Stimulated activated CD8-positive, alpha-beta memory T cell treated with anti-CD3 and anti-CD28 coated beads, Interleukin-2, amount 100 ng/mL, for 1 hour (primary cell): ENCODE measurements around the gene KIF4B.
"Not testable (repeated sequence)": the region's sequence is repeated elsewhere in the genome, so short reads cannot be mapped to it uniquely, and the experiment has no call there.

Source experiments
- DNase-seq, 2 donors: peaks; one replicate each; pipeline ENCODE4 v3.0.0-alpha.2; 2020; ENCODE audit warnings: low read depth in 2 of 2

The KIF4B gene

GRCh38 chr5:155004138-155004744, 9.3 kb upstream of the KIF4B start:
- DNase-seq, result no peak

GRCh38 chr5:155006265-155006664, 7.3 kb upstream of the KIF4B start:
- DNase-seq, result not testable (repeated sequence)

DNA sequence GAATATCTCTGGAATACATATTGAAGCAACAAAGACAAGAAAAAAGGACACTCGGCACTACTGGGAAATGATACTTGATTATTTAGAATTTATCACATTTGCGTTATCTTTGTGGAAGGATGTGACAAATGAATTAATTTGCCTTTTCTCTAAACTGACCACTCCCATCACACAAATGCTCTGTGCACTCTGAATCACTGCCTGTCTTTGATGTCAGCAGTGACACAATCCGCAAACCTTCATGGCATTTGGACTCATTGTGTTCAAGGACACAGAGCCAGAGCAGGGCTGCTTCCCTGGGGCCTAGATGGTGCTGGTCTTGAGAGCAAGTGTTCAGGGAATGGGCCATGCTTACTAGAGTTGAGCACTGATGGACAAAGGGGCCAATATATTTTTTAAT, 4.9 kb upstream of the KIF4B start:
- DNase-seq, result no peak

- no peak for DNase-seq
Observed at GRCh38 chr5:155010881-155011280, 2.7 kb upstream of the KIF4B start.

GRCh38 chr5:155015239-155015638, 1.7 kb downstream of the KIF4B start:
- no peak for DNase-seq

DNA sequence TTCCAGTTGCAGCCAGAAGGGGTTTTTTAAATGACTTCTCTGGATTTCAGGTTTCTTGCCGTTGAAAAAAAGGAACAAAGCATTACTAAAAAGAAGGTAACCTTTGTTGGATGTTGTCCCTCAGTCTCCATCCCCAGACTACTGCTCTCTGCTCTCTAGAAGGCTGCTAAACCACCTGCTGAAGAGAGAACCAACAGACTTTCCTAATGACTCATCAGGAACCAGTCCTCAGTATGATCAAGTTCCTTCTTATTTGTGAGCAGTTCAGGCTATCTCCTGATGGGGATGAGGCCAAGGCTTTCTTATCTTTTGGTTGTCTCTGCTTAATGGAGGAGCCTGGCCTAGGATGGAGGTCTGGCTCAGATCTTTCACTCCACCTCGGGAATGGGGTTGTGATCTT, 4.1 kb downstream of the KIF4B start:
- DNase-seq, result no peak

- no peak for DNase-seq
Observed at GRCh38 chr5:155019601-155020226, 6.2 kb downstream of the KIF4B start.

DNA sequence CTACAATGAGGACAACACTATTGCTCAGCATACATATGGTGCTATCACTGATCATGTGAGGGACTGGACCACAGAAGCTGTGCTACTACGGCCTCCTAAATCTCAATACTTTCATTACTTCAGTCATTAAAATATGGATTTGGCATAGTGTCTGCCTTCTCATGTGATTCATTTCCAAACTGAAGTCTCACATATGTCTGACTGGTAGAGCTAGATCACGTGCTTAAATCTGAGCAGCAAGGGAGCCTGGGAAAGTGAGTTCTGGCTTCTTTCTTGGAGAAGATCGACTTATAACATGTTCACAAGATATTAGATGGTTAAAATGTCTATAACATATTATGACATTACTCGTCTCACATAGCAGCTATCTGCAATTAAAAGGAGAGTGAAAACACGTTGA, 8.3 kb downstream of the KIF4B start:
- no peak for DNase-seq

GRCh38 chr5:155023320-155023719, 9.8 kb downstream of the KIF4B start:
- DNase-seq, result no peak

GRCh38 chr5:155024015-155024414, 10.5 kb downstream of the KIF4B start:
- no peak for DNase-seq

GRCh38 chr5:155025895-155026294, 12.3 kb downstream of the KIF4B start:
- no peak for DNase-seq

DNA sequence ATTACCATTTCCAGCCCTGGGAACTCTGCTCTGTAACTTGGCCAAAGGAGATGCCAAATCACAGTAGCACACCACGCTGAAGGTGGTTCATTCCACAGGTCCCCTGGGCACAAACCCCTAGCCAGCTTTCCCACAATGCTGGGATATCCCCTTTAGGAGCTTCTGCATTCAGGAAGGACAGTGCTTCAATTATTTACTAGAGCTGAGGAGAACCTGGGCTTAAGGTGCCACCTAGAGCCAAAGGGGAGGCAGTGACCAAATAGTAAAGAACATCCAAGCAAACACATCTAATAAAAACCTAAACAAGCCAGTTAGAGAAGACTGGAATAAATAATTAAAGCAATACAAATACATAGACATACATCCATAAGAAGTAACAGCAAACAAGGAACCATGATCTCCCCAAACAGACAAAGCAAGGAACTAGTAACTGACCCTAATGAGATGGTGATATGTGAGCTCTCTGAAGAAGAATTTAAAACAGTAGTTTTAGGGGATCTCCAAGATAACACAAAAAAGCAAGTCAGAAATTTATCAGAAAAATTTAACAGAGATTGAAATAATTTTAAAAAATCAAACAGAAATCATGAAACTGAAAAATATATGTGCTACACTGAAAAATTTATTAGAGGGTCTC, 14.6 kb downstream of the KIF4B start:
- DNase-seq, result no peak

DNA sequence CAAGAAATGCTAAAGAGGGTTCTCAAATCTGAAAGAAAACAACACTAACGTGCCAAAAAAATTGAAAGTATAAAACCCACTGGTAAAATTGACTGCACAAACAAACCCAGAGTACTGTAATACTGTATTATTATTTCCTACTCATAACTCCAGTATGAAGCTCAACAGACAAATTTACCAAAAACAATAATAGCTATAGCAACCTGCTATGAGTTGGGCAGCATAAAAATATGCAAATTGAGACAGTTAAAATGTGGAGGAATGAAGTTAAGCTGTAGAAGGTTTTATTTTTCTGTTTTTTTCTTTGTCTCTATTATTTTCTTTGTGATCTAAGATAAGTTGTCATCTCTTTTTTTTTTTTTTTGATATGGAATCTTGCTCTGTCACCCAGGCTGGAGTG, 15.7 kb downstream of the KIF4B start:
- no peak for DNase-seq

DNA sequence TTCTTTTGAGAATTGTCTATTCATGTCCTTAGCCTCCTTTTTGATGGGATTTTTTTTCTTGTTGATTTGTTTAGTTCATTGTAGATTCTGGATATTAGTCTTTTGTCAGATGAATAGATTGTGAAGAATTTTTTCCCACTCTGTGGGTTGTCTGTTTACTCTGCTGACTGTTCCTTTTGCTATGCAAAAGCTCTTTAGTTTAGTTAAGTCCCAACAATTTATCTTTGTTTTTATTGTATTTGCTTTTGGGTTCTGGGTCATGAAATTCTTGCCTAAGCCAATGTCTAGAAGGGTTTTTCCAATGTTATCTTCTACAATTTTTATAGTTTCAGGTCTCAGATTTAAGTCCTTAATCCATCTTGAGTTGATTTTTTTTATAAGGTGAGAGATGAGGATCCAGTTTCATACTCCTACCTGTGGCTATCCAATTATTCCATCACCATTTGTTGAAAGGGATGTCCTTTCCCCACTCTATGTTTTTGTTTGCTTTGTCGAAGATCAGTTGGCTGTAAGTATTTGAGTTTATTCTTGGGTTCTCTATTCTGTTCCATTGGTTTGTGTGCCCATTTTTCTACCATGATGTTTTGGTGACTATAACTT, 20.7 kb downstream of the KIF4B start:
- not testable (repeated sequence) for DNase-seq

DNA sequence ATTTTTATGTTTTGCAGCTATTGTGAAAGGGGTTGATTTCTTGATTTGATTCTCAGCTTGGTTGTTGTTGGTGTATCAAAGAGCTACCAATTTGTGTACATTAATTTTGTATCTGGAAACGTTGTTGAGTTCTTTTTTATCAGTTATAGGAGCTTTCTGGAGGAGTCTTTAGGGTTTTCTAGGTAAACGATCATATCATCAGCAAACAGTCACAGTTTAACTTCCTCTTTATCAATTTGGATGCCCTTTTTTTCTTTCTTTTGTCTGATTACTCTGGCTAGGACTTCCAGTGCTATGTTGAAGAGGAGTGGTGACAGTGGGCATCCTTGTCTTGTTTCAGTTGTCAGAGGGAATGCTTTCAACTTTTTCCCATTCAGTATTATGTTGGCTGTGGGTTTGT, 21.5 kb downstream of the KIF4B start:
- DNase-seq, result not testable (repeated sequence)

DNA sequence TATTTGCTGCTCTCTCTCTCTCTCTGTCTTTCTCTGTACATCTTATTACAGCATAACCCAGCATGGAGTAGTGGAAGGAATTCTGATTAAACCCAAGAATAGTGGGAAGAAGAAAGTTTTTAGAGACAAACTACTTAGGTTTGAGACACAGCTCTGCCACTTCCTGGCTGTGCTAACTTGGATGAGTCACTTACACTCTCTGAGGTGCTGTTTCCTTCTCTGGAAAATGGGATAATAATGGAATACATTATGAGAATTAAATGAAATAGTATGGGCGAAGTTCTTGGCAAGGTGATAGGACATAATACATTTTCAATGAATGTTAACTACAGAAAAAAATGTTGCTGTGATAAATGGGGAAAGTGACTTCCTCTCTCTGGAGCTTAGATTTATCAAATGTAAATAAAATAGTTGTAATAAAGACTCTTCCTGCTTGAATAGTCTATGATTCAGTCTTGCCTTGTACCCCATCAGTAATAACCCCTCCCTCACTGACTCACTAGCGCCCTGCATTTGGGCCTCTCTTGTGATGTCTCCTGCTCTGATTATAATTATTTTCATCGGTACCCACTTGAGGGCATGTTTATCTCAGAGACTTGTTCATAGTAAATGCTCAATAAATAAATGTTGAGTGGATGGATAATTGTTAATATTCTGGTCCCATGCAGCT, 27.6 kb downstream of the KIF4B start:
- DNase-seq, result no peak

- DNase-seq, result no peak
Observed at GRCh38 chr5:155044591-155044990, 31.0 kb downstream of the KIF4B start.

- no peak for DNase-seq
Observed at GRCh38 chr5:155046591-155046990, 33.0 kb downstream of the KIF4B start.

DNA sequence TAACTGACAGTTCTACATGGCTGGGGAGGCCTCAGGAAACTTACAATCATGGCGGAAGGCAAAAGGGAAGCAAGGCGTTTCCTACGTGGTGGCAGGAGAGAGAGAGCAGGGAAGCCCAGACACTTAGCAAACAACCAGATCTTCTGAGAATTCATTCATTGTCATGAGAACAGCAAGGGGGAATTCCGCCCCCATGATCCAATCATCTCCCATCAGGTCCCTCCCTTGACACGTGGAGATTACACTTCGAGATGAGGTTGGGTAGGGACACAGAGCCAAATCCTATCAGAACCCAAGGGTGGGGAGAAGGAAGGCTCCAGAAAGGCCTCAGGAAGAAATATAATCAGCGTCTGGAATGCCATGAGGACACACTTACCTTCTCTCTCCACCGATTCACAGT, 34.3 kb downstream of the KIF4B start:
- no peak for DNase-seq

DNA sequence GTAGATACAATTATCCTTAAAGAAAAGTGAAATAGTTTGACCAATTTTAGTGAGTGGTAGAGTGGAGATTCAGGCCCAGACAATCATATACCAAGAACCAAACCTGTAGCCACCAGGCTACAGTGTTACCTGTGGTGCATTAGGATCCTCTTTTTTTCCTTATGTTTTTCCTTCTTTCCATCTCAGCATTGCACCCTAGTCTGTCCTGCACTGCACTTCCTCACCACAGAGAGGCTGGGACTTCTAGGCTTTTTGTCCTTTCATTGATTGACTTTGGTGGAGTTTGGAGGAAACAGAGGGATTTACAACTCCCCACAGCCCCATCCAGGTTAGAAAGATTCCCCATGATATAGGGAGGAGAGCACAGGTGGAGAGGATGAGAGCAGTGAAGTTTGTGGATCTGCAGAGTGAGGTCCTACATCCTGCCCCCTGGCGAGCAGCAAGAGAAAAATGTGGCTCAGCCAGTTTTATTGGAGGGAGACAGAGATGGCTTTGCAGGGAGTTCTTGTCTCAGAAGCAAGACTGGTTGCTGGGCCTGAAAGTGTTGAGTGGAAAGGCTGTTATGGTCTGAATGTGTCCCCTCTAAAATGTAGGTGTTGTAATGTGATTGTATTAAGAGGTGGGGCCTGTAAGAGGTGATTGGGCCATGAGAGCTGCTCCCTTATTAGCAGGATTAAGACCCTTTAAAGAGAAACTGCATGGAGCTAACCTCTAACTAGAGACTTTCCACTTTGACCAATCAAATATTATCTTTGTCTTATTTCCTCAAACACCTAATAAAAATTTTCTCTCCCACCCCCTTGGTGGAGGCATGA, 36.2 kb downstream of the KIF4B start:
- no peak for DNase-seq

- DNase-seq, result no peak
Observed at GRCh38 chr5:155050384-155051019, 36.9 kb downstream of the KIF4B start.
